Stimulated activated CD4-positive, alpha-beta T cell treated with anti-CD3 and anti-CD28 coated beads, Interleukin-12 subunit alpha, Interleukin-12 subunit beta, amount 100 ng/mL, for 48 hours (primary cell): Measurements from ENCODE around the gene BCAR3.
A peak's percentile ranks its signal among the peaks of the same experiment; 100 is the strongest.
"Not testable (repeated sequence)": the region's sequence is repeated elsewhere in the genome, so short reads cannot be mapped to it uniquely, and the experiment has no call there.

Experiments
- DNase-seq, 3 donors: peaks; one replicate each; pipeline ENCODE4 v3.0.0-alpha.2; 2020; ENCODE audit warnings: low read depth in 2 of 3, low spot score in 1 of 3

Gene BCAR3

DNA sequence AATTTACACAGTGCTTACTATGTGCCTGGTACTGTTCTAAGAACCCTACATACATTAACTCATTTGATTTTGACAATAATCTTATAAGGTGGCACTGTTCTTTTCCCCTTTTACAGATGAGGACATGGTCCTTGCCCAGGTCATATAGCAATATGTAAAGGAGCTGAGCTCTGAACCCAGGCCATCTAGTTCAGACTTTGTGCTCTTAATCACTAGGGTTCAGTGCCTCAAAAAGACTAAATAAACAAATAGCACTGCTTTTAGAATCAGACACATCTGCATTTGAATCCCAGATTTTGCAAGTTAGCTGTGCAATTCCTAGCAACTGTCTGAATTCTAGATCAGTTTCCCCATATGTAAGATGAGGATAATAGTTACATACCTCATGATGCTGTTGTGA, 8.7 kb upstream of the BCAR3 start:
- no peak for DNase-seq

GRCh38 chr1:93689521-93690223, 8.0 kb upstream of the BCAR3 start:
- DNase-seq: no peak

DNA sequence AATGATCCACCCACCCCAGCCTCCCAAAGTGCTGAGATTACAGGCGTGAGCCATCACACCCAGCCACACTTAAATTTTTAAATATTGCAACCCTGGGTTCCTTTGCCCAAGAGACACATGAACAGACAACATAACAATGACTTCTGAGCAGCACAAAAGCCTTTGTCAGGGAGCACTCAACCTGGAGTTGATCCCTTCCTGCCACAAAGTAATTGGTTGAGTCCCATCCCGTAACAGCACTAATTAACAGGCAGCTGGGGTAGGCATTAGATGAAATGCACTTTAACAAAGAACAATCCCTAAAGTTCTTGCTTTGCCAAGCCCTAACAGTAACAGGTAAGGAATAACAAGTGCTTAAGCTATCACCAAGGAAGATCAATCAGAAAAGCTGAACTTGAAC, 5.9 kb upstream of the BCAR3 start:
- no peak for DNase-seq

DNA sequence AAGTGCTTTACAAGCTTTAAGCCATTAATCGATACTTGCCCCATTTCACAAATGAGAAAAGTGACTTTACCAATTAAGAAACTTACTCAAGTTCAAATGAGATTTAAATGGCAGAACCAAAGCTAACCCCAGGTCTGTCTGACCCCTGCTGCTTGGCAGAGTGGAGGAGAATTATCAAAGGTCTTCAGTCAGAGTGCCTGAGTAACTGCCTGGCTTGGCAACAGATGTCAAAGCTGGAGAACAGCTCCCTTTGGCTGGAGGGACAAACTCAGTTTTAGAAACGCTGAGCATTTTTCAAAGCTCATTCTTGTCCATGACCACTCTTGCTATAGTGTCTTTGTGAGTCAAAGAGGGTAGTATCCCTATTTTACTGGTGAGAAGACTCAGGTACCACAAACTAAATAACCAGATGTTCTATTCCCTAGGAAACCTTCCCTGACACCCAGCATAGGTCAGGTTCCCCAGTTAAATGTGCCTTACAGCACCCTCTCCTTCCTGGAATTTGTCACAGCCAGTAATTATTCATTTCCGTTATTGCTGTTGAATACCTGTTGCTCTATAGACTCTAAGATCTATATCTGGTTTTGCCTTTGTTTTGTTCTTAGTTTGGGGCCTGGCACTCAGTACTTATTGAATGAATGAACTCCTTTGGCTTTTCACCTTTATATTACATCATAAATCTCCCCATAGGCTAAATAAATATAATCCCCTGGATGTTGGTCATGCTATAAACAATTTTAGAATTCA, 5.0 kb upstream of the BCAR3 start:
- no peak for DNase-seq

GRCh38 chr1:93685918-93686317, 4.3 kb upstream of the BCAR3 start:
- DNase-seq: no peak

DNA sequence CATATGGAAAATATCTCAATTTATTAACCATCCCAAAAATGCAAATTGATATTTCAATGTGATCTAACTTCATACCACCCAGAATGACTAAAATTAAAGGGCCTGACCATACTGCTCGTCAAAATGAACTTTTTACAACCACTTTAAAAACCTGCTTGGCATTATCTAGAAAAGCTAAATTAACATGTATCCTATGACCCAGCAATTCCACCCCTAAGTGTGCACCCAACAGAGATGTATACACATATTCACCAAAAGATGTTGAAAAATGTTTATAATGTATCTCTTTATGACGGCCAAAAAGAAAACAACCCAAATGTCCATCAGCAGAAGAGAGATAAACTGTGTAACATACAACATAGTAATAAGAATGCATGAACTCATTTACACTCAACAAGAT, 1.6 kb upstream of the BCAR3 start:
- no peak for DNase-seq

DNA sequence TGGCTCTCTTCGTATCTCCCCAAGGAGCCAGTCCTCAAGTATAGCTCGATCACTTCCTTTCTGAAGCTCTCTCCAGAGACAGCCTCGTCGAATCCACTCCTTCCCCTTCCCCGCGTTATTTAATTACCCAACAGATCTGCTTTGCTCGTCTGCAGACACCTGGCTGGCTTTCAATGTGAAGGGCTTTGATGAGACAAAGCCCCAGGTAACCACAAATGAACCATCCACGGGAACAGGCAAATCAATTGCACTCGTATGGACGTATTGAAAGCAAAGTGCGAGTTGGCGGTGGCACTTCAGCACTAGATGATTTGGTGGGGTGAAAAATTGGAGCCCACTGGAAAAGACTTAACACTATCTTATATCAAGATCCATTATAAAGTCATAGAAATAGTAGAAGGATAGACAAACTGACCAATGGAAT, 364 bp upstream of the BCAR3 start:
- no peak for DNase-seq

- DNase-seq: peak; percentile 31 to 44 (median 34)
These were observed 1.1 kb downstream of the BCAR3 start for GRCh38 chr1:93680420-93681100.

- no peak for DNase-seq
These were observed 1.6 kb downstream of the BCAR3 start for GRCh38 chr1:93680076-93680419.

DNA sequence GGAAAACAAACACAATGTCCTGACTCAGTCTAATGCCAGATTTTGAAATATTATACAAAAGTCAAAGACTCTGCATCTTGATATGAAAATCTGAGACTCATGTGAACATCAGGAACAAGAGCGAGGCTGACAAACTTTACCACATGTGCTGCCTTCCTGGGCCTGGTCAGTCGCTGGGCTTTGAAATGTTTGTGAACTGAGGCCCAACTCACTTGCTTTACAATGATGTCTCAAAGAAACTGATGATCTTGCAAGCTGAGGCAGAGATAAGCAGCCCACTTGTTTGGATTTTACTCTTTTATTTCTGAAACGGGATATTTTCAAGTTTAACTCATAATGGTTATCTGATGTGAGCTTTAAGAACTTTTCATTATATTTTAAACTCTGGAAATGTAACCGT, 2.1 kb downstream of the BCAR3 start:
- DNase-seq: no peak

- DNase-seq: no peak
These were observed 2.6 kb downstream of the BCAR3 start for GRCh38 chr1:93678946-93679480.

DNA sequence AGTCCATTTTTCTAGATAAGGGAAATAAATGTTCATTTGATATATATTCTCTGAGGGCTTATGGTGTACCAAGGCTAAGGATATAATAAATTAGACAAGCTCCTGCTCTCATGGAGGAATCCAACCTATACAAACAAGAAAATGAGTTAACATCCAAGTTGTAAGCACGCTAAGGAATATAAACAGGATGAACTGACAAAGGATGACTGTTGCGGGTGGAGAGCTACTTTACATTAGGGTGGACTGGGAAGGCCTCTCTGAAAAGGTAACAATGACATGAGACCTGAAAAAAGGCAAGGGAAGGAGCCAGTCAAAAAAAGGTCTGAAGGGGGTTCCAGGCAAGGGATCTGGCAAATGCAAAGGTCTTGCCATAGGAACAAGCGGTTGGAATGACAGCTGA, 3.1 kb downstream of the BCAR3 start:
- DNase-seq: no peak

DNA sequence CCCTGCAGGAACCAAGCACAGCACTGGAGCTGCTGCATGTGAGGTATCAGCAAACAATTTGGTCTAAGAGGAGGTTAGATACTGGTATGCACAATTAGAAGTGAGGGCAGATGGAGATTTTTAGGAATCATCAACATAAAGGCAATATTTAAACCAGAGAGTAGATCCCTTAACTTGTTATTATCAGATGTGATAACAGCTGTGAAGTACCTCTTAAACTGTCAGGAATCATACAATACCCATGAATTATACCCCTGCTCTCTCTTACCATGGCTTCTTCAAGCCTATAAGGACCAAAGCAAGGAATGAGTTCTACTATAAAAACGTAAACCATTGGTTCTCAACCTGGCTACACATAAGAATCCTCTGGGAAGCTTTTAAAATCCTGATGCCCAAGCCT, 3.9 kb downstream of the BCAR3 start:
- DNase-seq: no peak

GRCh38 chr1:93676427-93676826, 5.2 kb downstream of the BCAR3 start:
- no peak for DNase-seq

- DNase-seq: no peak
These were observed 5.7 kb downstream of the BCAR3 start for GRCh38 chr1:93675931-93676330.

DNA sequence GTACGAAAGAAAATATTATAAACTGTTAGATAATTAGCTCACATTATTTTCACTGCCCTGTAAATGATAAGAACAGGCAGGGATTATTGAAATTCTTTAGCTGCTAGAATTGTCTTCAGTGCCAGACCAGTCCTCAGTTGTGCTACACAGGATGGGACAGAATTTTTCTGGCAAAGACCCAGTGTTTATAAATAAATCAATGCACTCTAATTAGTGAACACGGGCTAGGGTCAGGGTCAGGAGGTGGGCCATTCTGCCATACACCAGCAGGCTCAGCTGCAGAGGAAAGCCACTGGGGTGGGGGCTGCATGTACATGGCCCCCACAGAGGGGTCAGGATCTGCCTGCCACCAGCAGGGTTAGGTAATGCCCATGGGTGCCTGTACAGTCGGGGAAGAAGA, 6.4 kb downstream of the BCAR3 start:
- DNase-seq: no peak

- DNase-seq: not testable (repeated sequence)
These were observed 7.6 kb downstream of the BCAR3 start for GRCh38 chr1:93674071-93674470.

GRCh38 chr1:93673163-93673829, 8.3 kb downstream of the BCAR3 start:
- DNase-seq: no peak

DNA sequence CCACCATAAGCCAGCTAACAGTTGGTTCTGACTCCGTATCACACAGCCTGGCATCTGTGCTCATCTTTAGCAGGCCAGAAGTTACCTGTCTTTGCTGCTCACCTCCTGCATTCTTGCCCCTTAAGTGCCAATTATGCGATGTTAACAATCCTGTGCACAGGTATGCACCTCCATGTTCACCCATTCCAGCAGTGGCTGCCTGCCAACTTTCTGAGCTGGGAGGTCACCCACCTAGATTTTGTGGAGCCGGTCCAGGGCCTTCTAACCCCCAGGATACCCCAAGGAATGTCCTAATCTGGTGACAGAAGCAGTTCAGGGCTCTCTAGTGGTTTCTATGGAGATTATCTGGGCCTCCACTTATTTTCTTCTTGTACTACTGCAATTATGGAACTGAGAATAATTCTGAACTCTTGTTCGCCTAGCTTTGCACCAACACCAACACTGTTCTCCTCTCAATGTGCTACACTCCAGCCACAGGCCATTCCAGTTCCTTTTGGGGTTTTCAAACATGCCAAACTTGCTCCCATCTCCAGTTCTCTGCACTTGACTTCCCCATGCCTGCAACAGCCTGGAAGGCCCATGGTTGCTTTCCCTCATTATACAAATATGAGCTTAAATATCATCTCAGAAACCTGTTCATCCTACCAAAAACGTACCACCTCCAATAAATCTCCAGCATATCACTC, 9.0 kb downstream of the BCAR3 start:
- DNase-seq: no peak

- no peak for DNase-seq
These were observed 9.6 kb downstream of the BCAR3 start for GRCh38 chr1:93672069-93672468.

DNA sequence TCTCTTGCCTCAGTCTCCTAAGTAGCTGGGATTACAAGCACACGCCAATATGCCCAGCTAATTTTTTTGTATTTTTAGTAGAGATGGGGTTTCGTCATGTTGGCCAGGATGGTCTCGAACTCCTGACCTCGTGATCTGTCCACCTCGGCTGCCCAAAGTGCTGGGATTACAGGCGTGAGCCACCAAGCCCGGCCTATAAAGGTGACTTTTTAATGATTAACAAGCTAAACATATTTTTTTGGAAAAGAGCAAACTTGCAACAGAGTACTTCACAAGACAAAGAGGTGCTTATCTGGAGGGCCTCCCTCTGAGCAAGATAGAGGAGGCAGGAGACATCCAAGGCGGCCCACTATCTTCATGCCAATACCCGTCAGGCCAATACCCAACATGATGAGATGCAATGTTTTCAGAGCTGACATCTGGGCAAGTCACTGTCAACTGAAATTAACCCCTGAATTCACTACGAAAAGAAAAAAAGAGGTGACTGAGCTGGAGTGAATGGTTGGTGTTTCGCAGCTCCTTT, 10.5 kb downstream of the BCAR3 start:
- no peak for DNase-seq
